ENCODE results near the gene KCNN1.
"Not testable (repeated sequence)": the region's sequence is repeated elsewhere in the genome, so short reads cannot be mapped to it uniquely, and the experiment has no call there.

The KCNN1 gene

GRCh38 chr19:17969096-17969792, 2.3 kb downstream of the KCNN1 start:
- no peak for DNase-seq (ENCODE audit: low spot score)

GRCh38 chr19:17972230-17972629, 5.3 kb downstream of the KCNN1 start:
- DNase-seq (ENCODE audit: low spot score), result no peak

- no peak for DNase-seq (ENCODE audit: low spot score)
Measured at GRCh38 chr19:17973759-17974158, 6.9 kb downstream of the KCNN1 start.

GRCh38 chr19:17974551-17974950, 7.6 kb downstream of the KCNN1 start:
- no peak for DNase-seq (ENCODE audit: low spot score)

- DNase-seq (ENCODE audit: low spot score), result no peak
Measured at GRCh38 chr19:17975032-17975431, 8.1 kb downstream of the KCNN1 start.

- no peak for DNase-seq (ENCODE audit: low spot score)
Measured at GRCh38 chr19:17977021-17977420, 10.1 kb downstream of the KCNN1 start.

GRCh38 chr19:17977488-17977887, 10.6 kb downstream of the KCNN1 start:
- no peak for DNase-seq (ENCODE audit: low spot score)

- DNase-seq (ENCODE audit: low spot score), result no peak
Measured at GRCh38 chr19:17981611-17982010, 14.7 kb downstream of the KCNN1 start.

- DNase-seq (ENCODE audit: low spot score), result no peak
Measured at GRCh38 chr19:17982430-17982829, 15.5 kb downstream of the KCNN1 start.

GRCh38 chr19:17985037-17985818, 18.3 kb downstream of the KCNN1 start:
- no peak for DNase-seq (ENCODE audit: low spot score)

- not testable (repeated sequence) for DNase-seq (ENCODE audit: low spot score)
Measured at GRCh38 chr19:17986569-17986968, 19.7 kb downstream of the KCNN1 start.

GRCh38 chr19:17988161-17988560, 21.3 kb downstream of the KCNN1 start:
- no peak for DNase-seq (ENCODE audit: low spot score)

GRCh38 chr19:17989425-17990094, 22.7 kb downstream of the KCNN1 start:
- DNase-seq (ENCODE audit: low spot score), result no peak

- no peak for DNase-seq (ENCODE audit: low spot score)
Measured at GRCh38 chr19:17993076-17993813, 26.3 kb downstream of the KCNN1 start.

GRCh38 chr19:17996826-17997316, 30.0 kb downstream of the KCNN1 start:
- peak; percentile 83 for DNase-seq (ENCODE audit: low spot score)

- no peak for DNase-seq (ENCODE audit: low spot score)
Measured at GRCh38 chr19:17997969-17998826, 31.3 kb downstream of the KCNN1 start.

- DNase-seq (ENCODE audit: low spot score), result no peak
Measured at GRCh38 chr19:17998827-17999150, 31.9 kb downstream of the KCNN1 start.

GRCh38 chr19:17999684-18000479, 33.0 kb downstream of the KCNN1 start:
- no peak for DNase-seq (ENCODE audit: low spot score)

- no peak for DNase-seq (ENCODE audit: low spot score)
Measured at GRCh38 chr19:18000480-18000914, 33.6 kb downstream of the KCNN1 start.

All from CD4-positive, alpha-beta T cell treated with Interleukin-6 at 100 ng/mL for 8 hours (primary cell).